HepG2 (cell line): Measurements from ENCODE around the gene SH3PXD2A. TPM values are rescaled to one million over a fixed set of nuclear protein-coding genes. Genes with fewer than 3 reads are reported as not detected.

ENCODE experiments used
- CBFB ChIP-seq: sonication (generic); formaldehyde crosslinking; IDR thresholded peaks from 2 replicates; pipeline ENCODE4 v1.4.0; 2020; ENCODE audit warnings: missing genetic modification reagents
- DMAP1 ChIP-seq: IDR thresholded peaks from 2 replicates; pipeline ENCODE4 v1.6.1; 2016
- GFI1 ChIP-seq: sonication (generic); formaldehyde crosslinking; IDR thresholded peaks from 2 replicates; pipeline ENCODE4 v1.5.0; 2020; ENCODE audit warnings: missing genetic modification reagents, mild to moderate bottlenecking, borderline replicate concordance
- ISX ChIP-seq: sonication (generic); formaldehyde crosslinking; conservative IDR thresholded peaks from 2 replicates; pipeline ENCODE4 v1.5.0; 2020; ENCODE audit warnings: missing genetic modification reagents
- PRDM10 ChIP-seq: sonication (generic); formaldehyde crosslinking; IDR thresholded peaks from 2 replicates; pipeline ENCODE4 v1.4.0; 2020; ENCODE audit warnings: low read depth, missing genetic modification reagents
- SALL1 ChIP-seq: sonication (generic); formaldehyde crosslinking; IDR thresholded peaks from 2 replicates; pipeline ENCODE4 v1.8.0; 2022; ENCODE audit warnings: mild to moderate bottlenecking, missing genetic modification reagents
- SIN3B ChIP-seq: fragments of 150-350 bp; IDR thresholded peaks from 2 replicates; pipeline ENCODE4 v1.6.1; 2014; ENCODE audit warnings: low read length
- SNAPC4 ChIP-seq: sonication (generic); formaldehyde crosslinking; IDR thresholded peaks from 2 replicates; pipeline ENCODE4 v1.4.0; 2020; ENCODE audit warnings: mild to moderate bottlenecking, missing genetic modification reagents
- SNAPC5 ChIP-seq: sonication (generic); formaldehyde crosslinking; IDR thresholded peaks from 2 replicates; pipeline ENCODE4 v1.8.1; 2023; ENCODE audit warnings: mild to moderate bottlenecking, missing genetic modification reagents, borderline replicate concordance
- TRIM24 ChIP-seq: sonication (generic); formaldehyde crosslinking; IDR thresholded peaks from 2 replicates; pipeline ENCODE4 v1.8.0; 2022; ENCODE audit warnings: mild to moderate bottlenecking, missing genetic modification reagents
- ZNF431 ChIP-seq: sonication (generic); formaldehyde crosslinking; IDR thresholded peaks from 2 replicates; pipeline ENCODE4 v1.9.0; 2022; ENCODE audit warnings: missing genetic modification reagents, low read depth, mild to moderate bottlenecking, borderline replicate concordance
- ZNF646 ChIP-seq: sonication (generic); formaldehyde crosslinking; IDR thresholded peaks from 2 replicates; pipeline ENCODE4 v1.9.0; 2021; ENCODE audit warnings: mild to moderate bottlenecking, missing genetic modification reagents
- ZNF672 ChIP-seq: sonication (generic); formaldehyde crosslinking; IDR thresholded peaks from 2 replicates; pipeline ENCODE4 v1.8.1; 2022; ENCODE audit warnings: missing genetic modification reagents
- ZNF740 ChIP-seq: sonication (generic); formaldehyde crosslinking; IDR thresholded peaks from 2 replicates; pipeline ENCODE4 v1.4.0; 2020; ENCODE audit warnings: missing genetic modification reagents
- ZZZ3 ChIP-seq: sonication (generic); formaldehyde crosslinking; IDR thresholded peaks from 2 replicates; pipeline ENCODE4 v1.4.0; 2020; ENCODE audit warnings: missing genetic modification reagents, mild to moderate bottlenecking, borderline replicate concordance
- polyA plus RNA-seq, 8 experiments: library from polyadenylated mRNA; depleted of rRNA in 3 of 8; stranded (reverse) in 7 of 8; unstranded in 1 of 8; fragments of >200 nt; fragmentation: Illumina TruSeq in 4 of 8; extraction: Trizol in 4 of 8; gene quantifications; 2 replicates each; pipeline versions ENCODE4 v1.2.1 to v1.2.3, GENCODE V29; 2011 to 2016; ENCODE audit warnings: low read depth in 4 of 8, missing spikeins in 1 of 8, mixed read lengths in 1 of 8; ENCODE audit not compliant: insufficient read depth in 1 of 8
- total RNA-seq, 5 experiments: library from RNA; depleted of rRNA; stranded (reverse); fragments of >200 nt; fragmentation: Illumina TruSeq; extraction: Trizol; gene quantifications; 2 replicates each; pipeline ENCODE4 v1.2.3, GENCODE V29; 2016; ENCODE audit warnings: low read depth in 1 of 5

The SH3PXD2A gene
- total and polyA plus RNA-seq, 2 of the 13 experiments (the other 11 are each of a cell fraction or from before 2014, with no cell fraction given) = 11.1 to 11.3 TPM

GRCh38 chr10:103854265-103854685 is 1.1 kb downstream of the SH3PXD2A start (continued):
- no peak for TF ChIP-seq ZNF646 (CRISPR knock-in tag)
- TF ChIP-seq SIN3B = no peak
- no peak for TF ChIP-seq ZNF672 (CRISPR knock-in tag)
- TF ChIP-seq SNAPC5 (CRISPR knock-in tag) = no peak
- no peak for TF ChIP-seq ISX (CRISPR knock-in tag)
- no peak for TF ChIP-seq ZNF431
- TF ChIP-seq DMAP1 (CRISPR knock-in tag) = peak; percentile 64; the same call in 1 of the 2 replicates
- peak; percentile 51; the same call in 1 of the 2 replicates for TF ChIP-seq GFI1 (CRISPR knock-in tag)
- no peak for TF ChIP-seq CBFB (CRISPR knock-in tag)
- no peak for TF ChIP-seq ZZZ3 (CRISPR knock-in tag)
- no peak for TF ChIP-seq ZNF740 (CRISPR knock-in tag)
- peak; percentile 44; the same call in 1 of the 2 replicates for TF ChIP-seq SALL1 (CRISPR knock-in tag)
- TF ChIP-seq TRIM24 = no peak
- no peak for TF ChIP-seq SNAPC4 (CRISPR knock-in tag)
- peak; percentile 30; the same call in 1 of the 2 replicates for TF ChIP-seq PRDM10 (CRISPR knock-in tag)
